SK-N-SH treated with all-trans-retinoic acid at 6 μM for 48 hours (cell line): ENCODE data around the gene IFI16.

ENCODE experiments used
- ATAC-seq: fragments of 200-7000 bp; cut with Tn5 transposase; 3 replicates; pipeline ENCODE4 v1.9.1; 2020; ENCODE audit warnings: mild to moderate bottlenecking, moderate library complexity
- ARNTL ChIP-seq: fragments of 450-650 bp; formaldehyde crosslinking; IDR thresholded peaks from 2 replicates; pipeline ENCODE4 v1.5.0; 2020; ENCODE audit warnings: low read depth, mild to moderate bottlenecking, moderate library complexity, borderline replicate concordance
- BACH2 ChIP-seq: fragments of 250-450 bp; sonication (Bioruptor Pico); IDR thresholded peaks from 2 replicates; pipeline ENCODE4 v1.9.0; 2021; ENCODE audit warnings: mild to moderate bottlenecking, borderline replicate concordance
- CSDC2 ChIP-seq: fragments of 250-450 bp; sonication (Bioruptor Pico); IDR thresholded peaks from 2 replicates; pipeline ENCODE4 v1.5.0; 2020; ENCODE audit warnings: mild to moderate bottlenecking, moderate library complexity
- GLIS3 ChIP-seq: fragments of 250-450 bp; sonication (Bioruptor Pico); IDR thresholded peaks from 2 replicates; pipeline ENCODE4 v1.5.0; 2020; ENCODE audit warnings: mild to moderate bottlenecking, moderate library complexity
- ISL1 ChIP-seq: fragments of 250-450 bp; sonication (Bioruptor Pico); IDR thresholded peaks from 2 replicates; pipeline ENCODE4 v2.1.2; 2022; ENCODE audit warnings: mild to moderate bottlenecking, moderate library complexity
- OSR1 ChIP-seq: fragments of 250-450 bp; sonication (Bioruptor Pico); IDR thresholded peaks from 2 replicates; pipeline ENCODE4 v1.8.0; 2022; ENCODE audit warnings: moderate library complexity, mild to moderate bottlenecking, inconsistent platforms
- PPARA ChIP-seq: fragments of 250-450 bp; sonication (Bioruptor Pico); IDR thresholded peaks from 2 replicates; pipeline ENCODE4 v1.5.0; 2020; ENCODE audit warnings: mild to moderate bottlenecking, borderline replicate concordance
- RARB ChIP-seq: fragments of 250-450 bp; sonication (Bioruptor Pico); IDR thresholded peaks from 2 replicates; pipeline ENCODE4 v1.8.0; 2021; ENCODE audit warnings: mild to moderate bottlenecking, moderate library complexity
- SNAI2 ChIP-seq: fragments of 250-450 bp; sonication (Bioruptor Pico); IDR thresholded peaks from 2 replicates; pipeline ENCODE4 v1.5.0; 2020; ENCODE audit warnings: mild to moderate bottlenecking, moderate library complexity
- TCF4 ChIP-seq: fragments of 250-450 bp; sonication (Bioruptor Pico); IDR thresholded peaks from 2 replicates; pipeline ENCODE4 v1.8.0; 2021; ENCODE audit warnings: mild to moderate bottlenecking, moderate library complexity, borderline replicate concordance
- TOX ChIP-seq: fragments of 250-450 bp; sonication (Bioruptor Pico); IDR thresholded peaks from 2 replicates; pipeline ENCODE4 v1.8.0; 2021; ENCODE audit warnings: mild to moderate bottlenecking, moderate library complexity, borderline replicate concordance
- ZC3H10 ChIP-seq: fragments of 250-450 bp; sonication (Bioruptor Pico); IDR thresholded peaks from 2 replicates; pipeline ENCODE4 v1.5.1; 2021; ENCODE audit warnings: mild to moderate bottlenecking, moderate library complexity
- ZFP3 ChIP-seq: fragments of 250-450 bp; sonication (Bioruptor Pico); IDR thresholded peaks from 2 replicates; pipeline ENCODE4 v1.5.0; 2020; ENCODE audit warnings: mild to moderate bottlenecking, moderate library complexity
- ZFP30 ChIP-seq: fragments of 450-650 bp; formaldehyde crosslinking; IDR thresholded peaks from 2 replicates; pipeline ENCODE4 v1.5.0; 2022; ENCODE audit warnings: mild to moderate bottlenecking, moderate library complexity
- ZNF565 ChIP-seq: fragments of 450-650 bp; formaldehyde crosslinking; conservative IDR thresholded peaks from 2 replicates; pipeline ENCODE4 v1.5.0; 2020; ENCODE audit warnings: low read depth, mild to moderate bottlenecking, moderate library complexity
- ZNF70 ChIP-seq: fragments of 450-650 bp; formaldehyde crosslinking; IDR thresholded peaks from 2 replicates; pipeline ENCODE4 v1.5.0; 2020; ENCODE audit warnings: mild to moderate bottlenecking, moderate library complexity
- TF ChIP-seq, protein P1 (sequence below): fragments of 250-450 bp; sonication (Bioruptor Pico); IDR thresholded peaks from 2 replicates; pipeline ENCODE4 v1.8.0; 2021; ENCODE audit warnings: low read depth, mild to moderate bottlenecking, moderate library complexity, borderline replicate concordance
- TF ChIP-seq, protein P2 (sequence below): fragments of 250-450 bp; sonication (Bioruptor Pico); IDR thresholded peaks from 2 replicates; pipeline ENCODE4 v1.5.1; 2021; ENCODE audit warnings: mild to moderate bottlenecking, moderate library complexity
- TF ChIP-seq, protein P3 (sequence below): fragments of 250-450 bp; sonication (Bioruptor Pico); IDR thresholded peaks from 2 replicates; pipeline ENCODE4 v1.5.1; 2020; ENCODE audit warnings: low read depth, mild to moderate bottlenecking, moderate library complexity
- TF ChIP-seq, protein P4 (sequence below): fragments of 250-450 bp; sonication (Bioruptor Pico); IDR thresholded peaks from 2 replicates; pipeline ENCODE4 v1.8.0; 2020; ENCODE audit warnings: mild to moderate bottlenecking, moderate library complexity, borderline replicate concordance

The IFI16 gene

DNA sequence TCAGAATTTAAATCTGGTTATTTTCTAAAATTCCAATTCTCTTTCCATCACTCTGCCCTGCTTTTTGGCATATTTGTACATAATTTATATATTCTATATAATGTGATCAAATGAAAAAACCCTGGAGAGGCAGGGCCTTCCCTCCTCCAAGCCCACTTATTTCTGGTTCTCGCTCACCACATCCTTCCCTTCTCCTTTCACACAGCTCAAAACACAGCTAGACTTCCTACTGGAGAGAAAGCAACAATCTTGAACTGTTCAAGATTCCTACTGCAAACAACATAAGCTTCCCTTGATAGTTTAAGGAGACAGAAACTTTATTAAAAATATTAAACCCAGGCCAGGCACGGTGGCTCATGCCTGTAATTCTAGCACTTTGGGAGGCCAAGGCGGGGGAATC is 74.4 kb downstream of the IFI16 start (continued):
- TF ChIP-seq BACH2 (CRISPR knock-in tag) = no peak
- TF ChIP-seq GLIS3 (CRISPR knock-in tag) = no peak
- TF ChIP-seq SNAI2 (CRISPR knock-in tag) = no peak
- no peak for TF ChIP-seq ZNF565

DNA sequence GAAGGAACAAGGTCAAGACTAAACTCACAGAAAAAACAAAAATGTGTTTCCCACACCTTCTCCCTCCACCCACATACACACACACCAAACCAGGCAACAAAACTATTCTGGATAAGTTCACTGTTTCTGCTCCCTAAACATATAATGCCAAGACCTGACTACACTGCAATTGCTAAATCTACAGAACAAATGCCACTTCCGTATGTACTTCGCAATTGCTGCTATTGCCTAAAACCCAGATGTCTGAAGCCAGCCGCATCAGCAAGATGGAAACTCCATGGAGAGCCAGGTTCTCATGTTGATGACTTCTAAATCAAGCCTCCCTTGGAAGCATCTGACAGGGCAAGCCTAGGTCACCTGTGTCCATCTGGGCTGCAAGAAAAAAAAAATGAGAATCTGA is 75.2 kb downstream of the IFI16 start:
- TF ChIP-seq, protein P1, sequence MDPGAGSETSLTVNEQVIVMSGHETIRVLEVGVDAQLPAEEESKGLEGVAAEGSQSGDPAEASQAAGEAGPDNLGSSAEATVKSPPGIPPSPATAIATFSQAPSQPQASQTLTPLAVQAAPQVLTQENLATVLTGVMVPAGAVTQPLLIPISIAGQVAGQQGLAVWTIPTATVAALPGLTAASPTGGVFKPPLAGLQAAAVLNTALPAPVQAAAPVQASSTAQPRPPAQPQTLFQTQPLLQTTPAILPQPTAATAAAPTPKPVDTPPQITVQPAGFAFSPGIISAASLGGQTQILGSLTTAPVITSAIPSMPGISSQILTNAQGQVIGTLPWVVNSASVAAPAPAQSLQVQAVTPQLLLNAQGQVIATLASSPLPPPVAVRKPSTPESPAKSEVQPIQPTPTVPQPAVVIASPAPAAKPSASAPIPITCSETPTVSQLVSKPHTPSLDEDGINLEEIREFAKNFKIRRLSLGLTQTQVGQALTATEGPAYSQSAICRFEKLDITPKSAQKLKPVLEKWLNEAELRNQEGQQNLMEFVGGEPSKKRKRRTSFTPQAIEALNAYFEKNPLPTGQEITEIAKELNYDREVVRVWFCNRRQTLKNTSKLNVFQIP = no peak
- TF ChIP-seq ZNF70 (CRISPR knock-in tag) (no peak), CSDC2 (CRISPR knock-in tag) (no peak), ZC3H10 (CRISPR knock-in tag) (no peak), ISL1 (CRISPR knock-in tag) (no peak), TOX (CRISPR knock-in tag) (no peak), OSR1 (CRISPR knock-in tag) (no peak)
- TF ChIP-seq, protein P2, sequence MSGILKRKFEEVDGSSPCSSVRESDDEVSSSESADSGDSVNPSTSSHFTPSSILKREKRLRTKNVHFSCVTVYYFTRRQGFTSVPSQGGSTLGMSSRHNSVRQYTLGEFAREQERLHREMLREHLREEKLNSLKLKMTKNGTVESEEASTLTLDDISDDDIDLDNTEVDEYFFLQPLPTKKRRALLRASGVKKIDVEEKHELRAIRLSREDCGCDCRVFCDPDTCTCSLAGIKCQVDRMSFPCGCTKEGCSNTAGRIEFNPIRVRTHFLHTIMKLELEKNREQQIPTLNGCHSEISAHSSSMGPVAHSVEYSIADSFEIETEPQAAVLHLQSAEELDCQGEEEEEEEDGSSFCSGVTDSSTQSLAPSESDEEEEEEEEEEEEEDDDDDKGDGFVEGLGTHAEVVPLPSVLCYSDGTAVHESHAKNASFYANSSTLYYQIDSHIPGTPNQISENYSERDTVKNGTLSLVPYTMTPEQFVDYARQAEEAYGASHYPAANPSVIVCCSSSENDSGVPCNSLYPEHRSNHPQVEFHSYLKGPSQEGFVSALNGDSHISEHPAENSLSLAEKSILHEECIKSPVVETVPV (CRISPR knock-in tag) = no peak
- no peak for ATAC-seq

DNA sequence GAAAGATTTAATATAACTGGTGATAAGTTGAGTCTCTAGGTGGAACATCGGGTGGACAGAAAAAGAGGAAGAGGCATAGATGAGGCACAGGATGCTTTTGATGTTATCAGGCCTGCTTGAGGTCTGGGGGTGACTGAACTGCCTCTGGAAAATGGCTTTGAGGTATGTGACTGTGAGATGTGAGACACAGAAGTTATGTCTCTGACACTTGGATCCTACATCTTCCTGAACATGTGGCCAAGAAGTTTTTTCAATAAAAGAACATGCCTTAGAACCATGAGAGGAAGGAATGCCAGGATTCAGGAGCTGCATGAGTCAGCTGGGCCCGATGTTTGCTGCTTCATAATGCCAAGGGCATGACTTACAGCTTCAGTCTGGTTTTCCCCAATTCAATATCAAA is 78.3 kb downstream of the IFI16 start:
- TF ChIP-seq TCF4 = no peak
- TF ChIP-seq OSR1 (CRISPR knock-in tag) = no peak; the same call in 1 of the 2 replicates
- 0 out of 2 replicates have a peak, but pooled peaks have one; percentile 19 for TF ChIP-seq RARB (CRISPR knock-in tag)
- TF ChIP-seq ZFP30 (CRISPR knock-in tag) = no peak
- peak; percentile 83 for ATAC-seq

DNA sequence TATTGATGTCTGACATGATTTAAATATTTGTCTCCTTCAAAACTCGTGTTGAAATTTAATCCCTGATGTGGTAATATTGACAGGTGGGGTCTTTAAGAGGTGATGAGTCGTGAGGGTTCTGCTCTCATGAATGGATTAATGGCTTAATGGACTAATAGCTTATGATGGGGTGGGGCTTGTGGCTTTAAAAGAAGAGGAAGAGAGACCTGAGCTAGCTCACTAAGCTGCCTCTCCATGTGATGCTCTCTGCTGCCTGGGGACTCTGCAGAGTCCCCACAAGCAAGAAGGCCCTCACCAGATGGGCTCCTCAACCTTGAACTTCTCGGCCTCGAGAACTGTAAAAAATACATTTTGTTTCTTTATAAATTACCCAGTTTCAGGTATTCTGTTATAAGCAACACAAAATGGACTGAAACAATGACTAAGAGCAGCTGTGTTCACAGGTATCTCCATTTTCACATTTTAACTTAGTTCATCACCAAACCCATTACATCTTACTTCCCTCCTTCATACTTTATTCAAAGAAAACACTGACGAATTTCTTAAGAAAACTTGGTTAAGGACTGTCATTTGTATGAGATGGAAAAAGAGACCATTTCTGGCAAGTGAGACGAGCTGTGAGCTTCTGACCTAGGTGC is 79.0 kb downstream of the IFI16 start:
- ATAC-seq = no peak
- no peak for TF ChIP-seq TOX (CRISPR knock-in tag)
- no peak for TF ChIP-seq ZNF70 (CRISPR knock-in tag)
- TF ChIP-seq, protein P1 = no peak
- TF ChIP-seq, protein P3, sequence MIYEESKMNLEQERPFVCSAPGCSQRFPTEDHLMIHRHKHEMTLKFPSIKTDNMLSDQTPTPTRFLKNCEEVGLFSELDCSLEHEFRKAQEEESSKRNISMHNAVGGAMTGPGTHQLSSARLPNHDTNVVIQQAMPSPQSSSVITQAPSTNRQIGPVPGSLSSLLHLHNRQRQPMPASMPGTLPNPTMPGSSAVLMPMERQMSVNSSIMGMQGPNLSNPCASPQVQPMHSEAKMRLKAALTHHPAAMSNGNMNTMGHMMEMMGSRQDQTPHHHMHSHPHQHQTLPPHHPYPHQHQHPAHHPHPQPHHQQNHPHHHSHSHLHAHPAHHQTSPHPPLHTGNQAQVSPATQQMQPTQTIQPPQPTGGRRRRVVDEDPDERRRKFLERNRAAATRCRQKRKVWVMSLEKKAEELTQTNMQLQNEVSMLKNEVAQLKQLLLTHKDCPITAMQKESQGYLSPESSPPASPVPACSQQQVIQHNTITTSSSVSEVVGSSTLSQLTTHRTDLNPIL (CRISPR knock-in tag) = no peak

DNA sequence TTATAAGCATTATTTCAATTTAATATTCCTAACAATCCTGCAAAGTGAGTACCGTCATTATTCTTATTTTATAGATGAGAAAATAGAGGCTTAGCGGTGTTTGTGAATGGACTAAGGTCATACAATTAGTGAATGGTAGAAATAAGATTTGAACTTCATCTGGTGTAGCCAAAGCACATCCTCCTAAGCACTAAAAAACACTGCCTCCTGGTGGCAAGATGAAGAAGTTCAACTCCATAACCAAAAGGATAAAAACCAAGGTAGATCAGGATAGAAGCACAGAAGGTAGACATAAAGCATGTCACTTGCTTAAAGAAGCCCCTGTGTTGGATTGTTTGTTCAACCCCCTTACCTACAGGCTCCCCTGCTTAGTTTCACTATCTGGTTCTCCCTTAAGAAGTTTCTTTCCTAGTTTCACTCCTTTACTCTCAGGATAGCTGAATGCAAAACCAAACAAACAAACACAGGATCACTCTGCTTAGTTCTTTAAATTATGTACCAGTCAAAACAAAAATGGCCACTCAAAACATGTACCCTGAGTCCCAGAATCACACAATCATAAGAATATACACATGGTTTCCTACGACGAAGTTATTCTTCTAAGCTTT is 79.6 kb downstream of the IFI16 start:
- ATAC-seq = no peak
- TF ChIP-seq CSDC2 (CRISPR knock-in tag) (no peak), ZFP3 (CRISPR knock-in tag) (no peak), ZNF565 (no peak), ZFP30 (CRISPR knock-in tag) (no peak), PPARA (no peak), GLIS3 (CRISPR knock-in tag) (no peak), TOX (CRISPR knock-in tag) (no peak), ARNTL (no peak), ZNF70 (CRISPR knock-in tag) (no peak), SNAI2 (CRISPR knock-in tag) (no peak), RARB (CRISPR knock-in tag) (no peak), TCF4 (no peak)
- TF ChIP-seq, protein P1 = no peak
- TF ChIP-seq, protein P2 (CRISPR knock-in tag) = no peak
- TF ChIP-seq, protein P4, sequence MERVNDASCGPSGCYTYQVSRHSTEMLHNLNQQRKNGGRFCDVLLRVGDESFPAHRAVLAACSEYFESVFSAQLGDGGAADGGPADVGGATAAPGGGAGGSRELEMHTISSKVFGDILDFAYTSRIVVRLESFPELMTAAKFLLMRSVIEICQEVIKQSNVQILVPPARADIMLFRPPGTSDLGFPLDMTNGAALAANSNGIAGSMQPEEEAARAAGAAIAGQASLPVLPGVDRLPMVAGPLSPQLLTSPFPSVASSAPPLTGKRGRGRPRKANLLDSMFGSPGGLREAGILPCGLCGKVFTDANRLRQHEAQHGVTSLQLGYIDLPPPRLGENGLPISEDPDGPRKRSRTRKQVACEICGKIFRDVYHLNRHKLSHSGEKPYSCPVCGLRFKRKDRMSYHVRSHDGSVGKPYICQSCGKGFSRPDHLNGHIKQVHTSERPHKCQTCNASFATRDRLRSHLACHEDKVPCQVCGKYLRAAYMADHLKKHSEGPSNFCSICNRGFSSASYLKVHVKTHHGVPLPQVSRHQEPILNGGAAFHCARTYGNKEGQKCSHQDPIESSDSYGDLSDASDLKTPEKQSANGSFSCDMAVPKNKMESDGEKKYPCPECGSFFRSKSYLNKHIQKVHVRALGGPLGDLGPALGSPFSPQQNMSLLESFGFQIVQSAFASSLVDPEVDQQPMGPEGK = no peak
